Activated CD4-positive, alpha-beta T cell treated with anti-CD3 and anti-CD28 coated beads, Interleukin-2, amount 10 ng/mL, durations not matched to agents 7 days and 5 days (primary cell): ENCODE results near the gene IL2RA. TPM values are rescaled to one million over a fixed set of nuclear protein-coding genes. Genes with fewer than 3 reads are reported as not detected.
"Not testable (repeated sequence)": the region's sequence is repeated elsewhere in the genome, so short reads cannot be mapped to it uniquely, and the experiment has no call there.

Experiments
- CTCF ChIA-PET: fragments of 350-600 bp; sonication (Branson Sonifier 250); formaldehyde crosslinking; loops from one replicate; lab custom pipeline; 2021; ENCODE audit warnings: antibody characterized with exemption; lab: Charles Lee
- POLR2A ChIA-PET: fragments of 350-600 bp; sonication (Branson Sonifier 250); formaldehyde crosslinking; loops from one replicate; lab custom pipeline; 2021; ENCODE audit warnings: antibody characterized with exemption; lab: Charles Lee
- DNase-seq: peaks from one replicate; pipeline ENCODE4 v3.0.0-alpha.2; 2020
- H3K27ac Mint-ChIP-seq: one replicate; pipeline ENCODE4 v1.8.0; 2021; ENCODE audit warnings: mild to moderate bottlenecking, moderate library complexity, mixed read lengths
- H3K27me3 Mint-ChIP-seq: one replicate; pipeline ENCODE4 v1.8.0; 2021; ENCODE audit warnings: mixed read lengths
- H3K36me3 Mint-ChIP-seq: one replicate; pipeline ENCODE4 v1.8.0; 2021; ENCODE audit warnings: low read depth, mixed read lengths
- H3K4me1 Mint-ChIP-seq: one replicate; pipeline ENCODE4 v1.8.0; 2021; ENCODE audit warnings: mixed read lengths
- H3K4me3 Mint-ChIP-seq: one replicate; pipeline ENCODE4 v1.8.0; 2021; ENCODE audit warnings: mild to moderate bottlenecking, moderate library complexity, mixed read lengths
- H3K9me3 Mint-ChIP-seq: one replicate; pipeline ENCODE4 v1.8.0; 2021; ENCODE audit warnings: mixed read lengths
- total RNA-seq, 2 experiments: library from RNA; stranded (reverse); gene quantifications; one replicate each; pipeline ENCODE4 v1.2.3, GENCODE V29; 2021

Gene IL2RA
- total RNA-seq, 2 experiments from 2014 or later: 124 to 142 TPM

GRCh38 chr10:5968037-5968680 lies 94.0 kb downstream of the IL2RA start:
- Mint-ChIP-seq H3K27me3 (no peaks in the 10 kb centered on the region), H3K4me3 (no peak overlapping the region), H3K4me1 (peaks cover 33% of the 10 kb centered on the region), H3K27ac (no peak overlapping the region), H3K9me3 (no peaks in the 10 kb centered on the region), H3K36me3 (peaks cover 19% of the 10 kb centered on the region)
- no peak for DNase-seq
- POLR2A ChIA-PET: no interaction called here
- CTCF ChIA-PET: no interaction called here

GRCh38 chr10:5965266-5965665 lies 96.9 kb downstream of the IL2RA start:
- H3K27ac Mint-ChIP-seq: no peak overlapping the region
- no peak overlapping the region for H3K4me3 Mint-ChIP-seq
- ChIA-PET CTCF (interaction anchor here (0.7 kb wide), 1 partner anchor 11 kb away, joined by 4 read pairs; no protein-coding TSS in a partner anchor), POLR2A (no interaction called here)
- H3K4me1 Mint-ChIP-seq: peaks cover 10% of the 10 kb centered on the region
- no peaks in the 10 kb centered on the region for H3K27me3 Mint-ChIP-seq
- no peak for DNase-seq
- no peaks in the 10 kb centered on the region for H3K9me3 Mint-ChIP-seq
- H3K36me3 Mint-ChIP-seq: peaks cover 27% of the 10 kb centered on the region

- no peaks in the 10 kb centered on the region for H3K27me3 Mint-ChIP-seq
- peaks cover 5% of the 10 kb centered on the region for H3K4me1 Mint-ChIP-seq
- no peaks in the 10 kb centered on the region for H3K9me3 Mint-ChIP-seq
- no peak overlapping the region for H3K27ac Mint-ChIP-seq
- H3K36me3 Mint-ChIP-seq: peaks cover 28% of the 10 kb centered on the region
- no peak for DNase-seq
- H3K4me3 Mint-ChIP-seq: no peak overlapping the region
- POLR2A ChIA-PET: no interaction called here
- CTCF ChIA-PET: no interaction called here
These were observed 97.4 kb downstream of the IL2RA start for GRCh38 chr10:5964736-5965135.

GRCh38 chr10:5963591-5963990 lies 98.6 kb downstream of the IL2RA start:
- no peaks in the 10 kb centered on the region for H3K9me3 Mint-ChIP-seq

GRCh38 chr10:5963071-5963470 lies 99.1 kb downstream of the IL2RA start:
- H3K27me3 Mint-ChIP-seq: no peaks in the 10 kb centered on the region

More at GRCh38 chr10:5963591-5963990, 98.6 kb downstream of the IL2RA start:
- DNase-seq: no peak
- H3K4me3 Mint-ChIP-seq: no peak overlapping the region
- no peak overlapping the region for H3K27ac Mint-ChIP-seq
- H3K4me1 Mint-ChIP-seq: peaks cover 3% of the 10 kb centered on the region
- ChIA-PET POLR2A (no interaction called here), CTCF (no interaction called here)
- no peaks in the 10 kb centered on the region for H3K27me3 Mint-ChIP-seq
- peaks cover 30% of the 10 kb centered on the region for H3K36me3 Mint-ChIP-seq

GRCh38 chr10:5962358-5962940 lies 99.7 kb downstream of the IL2RA start:
- H3K9me3 Mint-ChIP-seq, H3K4me3 Mint-ChIP-seq, DNase-seq, CTCF ChIA-PET, POLR2A ChIA-PET, H3K27me3 Mint-ChIP-seq, H3K4me1 Mint-ChIP-seq, H3K27ac Mint-ChIP-seq: not testable (repeated sequence)
- H3K36me3 Mint-ChIP-seq: peaks cover 29% of the 10 kb centered on the region

More at GRCh38 chr10:5963071-5963470, 99.1 kb downstream of the IL2RA start:
- ChIA-PET CTCF (no interaction called here), POLR2A (no interaction called here)
- DNase-seq: no peak
- Mint-ChIP-seq H3K27ac (no peak overlapping the region), H3K9me3 (no peaks in the 10 kb centered on the region), H3K4me1 (peaks cover 3% of the 10 kb centered on the region), H3K4me3 (no peak overlapping the region), H3K36me3 (peaks cover 29% of the 10 kb centered on the region)

GRCh38 chr10:5961405-5962100 lies 100.6 kb downstream of the IL2RA start:
- H3K27me3 Mint-ChIP-seq: no peaks in the 10 kb centered on the region
- peaks cover 28% of the 10 kb centered on the region for H3K36me3 Mint-ChIP-seq
- H3K9me3 Mint-ChIP-seq: no peaks in the 10 kb centered on the region
- H3K4me1 Mint-ChIP-seq: peaks cover 3% of the 10 kb centered on the region
- POLR2A ChIA-PET: no interaction called here
- CTCF ChIA-PET: interaction anchor here (0.6 to 1.1 kb wide), 3 partner anchors 34 to 686 kb away, joined by 3 to 4 read pairs (median 3); no protein-coding TSS in a partner anchor
- no peak overlapping the region for H3K4me3 Mint-ChIP-seq
- H3K27ac Mint-ChIP-seq: no peak overlapping the region
- no peak for DNase-seq

- H3K9me3 Mint-ChIP-seq, H3K4me1 Mint-ChIP-seq, H3K27me3 Mint-ChIP-seq, H3K4me3 Mint-ChIP-seq, DNase-seq, H3K27ac Mint-ChIP-seq, POLR2A ChIA-PET: not testable (repeated sequence)
- peaks cover 30% of the 10 kb centered on the region for H3K36me3 Mint-ChIP-seq
- CTCF ChIA-PET: interaction anchor here (0.6 to 1.1 kb wide), 3 partner anchors 33 to 129 kb away, joined by 3 read pairs; no protein-coding TSS in a partner anchor
These were observed 101.2 kb downstream of the IL2RA start for GRCh38 chr10:5960973-5961275.

Other genes with a start within 250 kb of the IL2RA start
- gene GDI2, start 248.9 kb downstream of the IL2RA start, total RNA-seq: 100 to 1,000 TPM; 219 to 242 TPM
- gene ANKRD16, start 172.5 kb downstream of the IL2RA start, total RNA-seq: 1 to 10 TPM; 5.2 to 6.4 TPM
- gene FBH1, start 172.1 kb downstream of the IL2RA start, total RNA-seq: 10 to 100 TPM; 55.3 to 63.5 TPM
- 10 to 100 TPM; 16.1 to 16.5 TPM for gene IL15RA, start 84.8 kb downstream of the IL2RA start, total RNA-seq
- 100 to 1,000 TPM; 164 to 177 TPM for gene RBM17, start 26.7 kb upstream of the IL2RA start, total RNA-seq
- 10 to 100 TPM; 77.1 to 82.2 TPM for gene PFKFB3, start 140.6 kb upstream of the IL2RA start, total RNA-seq